WTC11 (cell line): ENCODE measurements around the gene RDH16.

Source experiments
- ATF2 ChIP-seq: sonication (generic); formaldehyde crosslinking; IDR thresholded peaks from 2 replicates; pipeline ENCODE4 v1.8.1; 2022; ENCODE audit warnings: low read depth, missing genetic modification reagents, borderline replicate concordance
- ATF6 ChIP-seq: sonication (generic); formaldehyde crosslinking; IDR thresholded peaks from 2 replicates; pipeline ENCODE4 v1.8.1; 2023; ENCODE audit warnings: mild to moderate bottlenecking, missing genetic modification reagents
- CREM ChIP-seq: sonication (generic); formaldehyde crosslinking; IDR thresholded peaks from 2 replicates; pipeline ENCODE4 v1.8.1; 2022; ENCODE audit warnings: mild to moderate bottlenecking, missing genetic modification reagents, moderate library complexity
- CTCF ChIP-seq: fragments of 200-600 bp; IDR thresholded peaks from 2 replicates; pipeline ENCODE4 v1.8.0; 2022; ENCODE audit warnings: antibody characterized with exemption
- ETV6 ChIP-seq: sonication (generic); formaldehyde crosslinking; IDR thresholded peaks from 2 replicates; pipeline ENCODE4 v1.8.1; 2022; ENCODE audit warnings: mild to moderate bottlenecking, missing genetic modification reagents
- FOXK1 ChIP-seq: sonication (generic); formaldehyde crosslinking; IDR thresholded peaks from 2 replicates; pipeline ENCODE4 v1.8.0; 2022; ENCODE audit warnings: mild to moderate bottlenecking, moderate library complexity, missing genetic modification reagents
- KAT7 ChIP-seq: sonication (generic); formaldehyde crosslinking; IDR thresholded peaks from 2 replicates; pipeline ENCODE4 v1.8.1; 2023; ENCODE audit warnings: missing genetic modification reagents, mild to moderate bottlenecking, borderline replicate concordance
- NFATC4 ChIP-seq: fragments of 250-450 bp; sonication (Bioruptor Pico); IDR thresholded peaks from 2 replicates; pipeline ENCODE4 v1.9.0; 2021; ENCODE audit warnings: mild to moderate bottlenecking
- NR2C2 ChIP-seq: sonication (generic); formaldehyde crosslinking; IDR thresholded peaks from 2 replicates; pipeline ENCODE4 v1.8.0; 2022; ENCODE audit warnings: mild to moderate bottlenecking, missing genetic modification reagents
- NR3C1 ChIP-seq: sonication (generic); formaldehyde crosslinking; conservative IDR thresholded peaks from 2 replicates; pipeline ENCODE4 v1.8.1; 2023; ENCODE audit warnings: low read depth, mild to moderate bottlenecking, missing genetic modification reagents
- STAT6 ChIP-seq: sonication (generic); formaldehyde crosslinking; conservative IDR thresholded peaks from 2 replicates; pipeline ENCODE4 v1.8.1; 2023; ENCODE audit warnings: mild to moderate bottlenecking, low read depth, missing genetic modification reagents, moderate library complexity
- TEAD4 ChIP-seq: sonication (generic); formaldehyde crosslinking; IDR thresholded peaks from 2 replicates; pipeline ENCODE4 v1.8.0; 2022; ENCODE audit warnings: mild to moderate bottlenecking, missing genetic modification reagents
- TP53 ChIP-seq: sonication (generic); formaldehyde crosslinking; IDR thresholded peaks from 2 replicates; pipeline ENCODE4 v1.8.1; 2023; ENCODE audit warnings: mild to moderate bottlenecking, missing genetic modification reagents
- ZBTB21 ChIP-seq: sonication (generic); formaldehyde crosslinking; IDR thresholded peaks from 2 replicates; pipeline ENCODE4 v1.8.1; 2023; ENCODE audit warnings: mild to moderate bottlenecking, missing genetic modification reagents, borderline replicate concordance

GRCh38 chr12:56928262-56928661 is 29.1 kb downstream of the RDH16 start:
- TF ChIP-seq ATF2 (no peak), KAT7 (CRISPR knock-in tag) (no peak), CTCF (no peak), NR3C1 (no peak), ETV6 (CRISPR knock-in tag) (no peak), NFATC4 (CRISPR knock-in tag) (no peak), TP53 (CRISPR knock-in tag) (no peak), FOXK1 (CRISPR knock-in tag) (no peak), TEAD4 (CRISPR knock-in tag) (no peak), ZBTB21 (CRISPR knock-in tag) (no peak), CREM (no peak), ATF6 (CRISPR knock-in tag) (no peak), NR2C2 (no peak), STAT6 (CRISPR knock-in tag) (no peak)
